ENCODE results near the gene ANKS3.

DNA sequence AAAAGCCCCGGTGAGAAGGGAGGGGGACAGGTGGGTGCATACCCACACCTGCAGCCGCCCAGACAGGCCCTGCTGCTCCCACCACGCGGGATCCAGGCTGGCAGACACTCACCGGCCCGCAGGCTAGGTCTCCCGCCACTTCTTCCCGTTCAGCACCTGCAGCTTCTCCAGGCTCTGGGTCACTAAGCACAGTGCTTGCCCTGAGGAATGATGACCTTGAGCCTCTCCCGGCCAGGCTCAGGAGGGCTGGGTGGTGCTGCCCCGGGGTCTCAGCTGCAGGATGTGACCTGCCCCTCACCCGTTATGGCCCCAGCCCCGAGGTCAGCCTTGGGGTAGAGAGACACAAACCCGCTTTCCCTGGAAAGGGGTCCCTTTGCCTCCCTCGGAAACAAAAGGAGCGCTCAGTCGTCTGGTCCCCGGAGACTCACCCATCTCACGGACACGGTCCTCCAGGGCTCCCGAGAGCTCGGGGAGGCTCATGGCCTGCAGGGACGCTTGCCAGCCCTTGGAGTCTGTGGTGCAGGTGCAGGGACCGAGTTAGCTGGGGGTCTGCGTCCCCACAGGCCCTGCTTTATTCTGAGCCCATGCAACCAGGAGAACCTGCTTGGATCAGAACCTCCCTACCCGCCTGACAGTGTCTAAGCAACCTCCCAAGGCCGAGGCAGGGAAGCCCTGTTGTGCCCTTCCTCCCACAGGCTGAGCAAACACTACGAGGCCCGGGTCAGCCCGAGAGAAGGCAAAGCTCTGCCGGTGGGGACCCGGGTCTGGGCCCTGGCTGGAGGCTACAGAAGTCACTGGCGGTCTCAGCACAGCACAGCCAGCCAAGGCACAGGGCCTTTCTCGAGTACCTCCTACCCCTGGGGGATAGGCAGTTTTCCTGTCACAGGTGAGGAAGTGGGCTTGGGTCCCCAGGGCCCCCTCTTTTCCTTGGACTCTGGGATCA, 36.9 kb downstream of the ANKS3 start:
- TF ChIP-seq CTCF (conservative IDR thresholded peaks at IDR 0.05) (no peak), ZFX (IDR thresholded peaks at IDR 0.05) (no peak)

All from C4-2B (cell line).